Glutamatergic neuron (in vitro differentiated cells): ENCODE measurements around the gene BRD1. TPM values are rescaled to one million over a fixed set of nuclear protein-coding genes. Genes with fewer than 3 reads are reported as not detected.

Experiments used
- DNase-seq: peaks from one replicate; pipeline ENCODE4 v3.0.0; 2022
- H3K27ac Mint-ChIP-seq: one replicate; pipeline ENCODE4 v1.8.0; 2020; ENCODE audit warnings: mild to moderate bottlenecking, mixed read lengths, inconsistent platforms; ENCODE audit not compliant: unreplicated experiment
- H3K27me3 Mint-ChIP-seq: one replicate; pipeline ENCODE4 v1.8.0; 2020; ENCODE audit warnings: mild to moderate bottlenecking, moderate library complexity, mixed read lengths, inconsistent platforms; ENCODE audit not compliant: unreplicated experiment
- H3K36me3 Mint-ChIP-seq: one replicate; pipeline ENCODE4 v1.8.0; 2020; ENCODE audit warnings: mild to moderate bottlenecking, mixed read lengths, inconsistent platforms; ENCODE audit not compliant: unreplicated experiment
- H3K4me1 Mint-ChIP-seq: one replicate; pipeline ENCODE4 v1.8.0; 2020; ENCODE audit warnings: mild to moderate bottlenecking, low read depth, mixed read lengths, inconsistent platforms; ENCODE audit not compliant: unreplicated experiment
- H3K4me3 Mint-ChIP-seq: one replicate; pipeline ENCODE4 v1.8.0; 2020; ENCODE audit warnings: mild to moderate bottlenecking, mixed read lengths, inconsistent platforms; ENCODE audit not compliant: unreplicated experiment
- H3K9me3 Mint-ChIP-seq: one replicate; pipeline ENCODE4 v1.8.0; 2020; ENCODE audit warnings: mild to moderate bottlenecking, moderate library complexity, mixed read lengths, inconsistent platforms; ENCODE audit not compliant: unreplicated experiment
- CTCF ChIP-seq: fragments of 200-600 bp; sonication (generic); IDR thresholded peaks from one replicate; pipeline ENCODE4 v1.5.0; 2021; ENCODE audit not compliant: partially characterized antibody, unreplicated experiment
- total RNA-seq: library from RNA; stranded (reverse); fragmentation: NEBNext Ultra II Directional; extraction: Animal tissue kit (Norgen Biotek cat#: 25700); gene quantifications from one replicate; pipeline ENCODE4 v1.2.1, GENCODE V29; 2021; ENCODE audit not compliant: unreplicated experiment

Gene BRD1
- total RNA-seq, 1 donor from 2014 or later, result 73.7 TPM

GRCh38 chr22:49845666-49846459 lies 18.2 kb upstream of the BRD1 start:
- H3K9me3 Mint-ChIP-seq, result peaks cover 5% of the 10 kb centered on the region
- H3K4me1 Mint-ChIP-seq, result no peaks in the 10 kb centered on the region
- no peak overlapping the region for H3K4me3 Mint-ChIP-seq
- DNase-seq, result no peak
- TF ChIP-seq CTCF, result no peak
- no peaks in the 10 kb centered on the region for H3K36me3 Mint-ChIP-seq
- H3K27me3 Mint-ChIP-seq, result peaks cover 13% of the 10 kb centered on the region
- H3K27ac Mint-ChIP-seq, result no peak overlapping the region

- Mint-ChIP-seq H3K9me3 (peaks cover 3% of the 10 kb centered on the region), H3K27me3 (peaks cover 9% of the 10 kb centered on the region), H3K36me3 (no peaks in the 10 kb centered on the region), H3K4me1 (no peaks in the 10 kb centered on the region), H3K27ac (no peak overlapping the region), H3K4me3 (no peak overlapping the region)
- DNase-seq, result no peak
- TF ChIP-seq CTCF, result no peak
Measured at GRCh38 chr22:49845241-49845640, 17.6 kb upstream of the BRD1 start.

- Mint-ChIP-seq H3K27ac (no peak overlapping the region), H3K27me3 (peaks cover 2% of the 10 kb centered on the region), H3K4me1 (no peaks in the 10 kb centered on the region), H3K4me3 (peak overlapping the region; percentile 2), H3K36me3 (no peaks in the 10 kb centered on the region), H3K9me3 (peaks cover 3% of the 10 kb centered on the region)
- DNase-seq, result no peak
- no peak for TF ChIP-seq CTCF
Measured at GRCh38 chr22:49838771-49839717, 11.4 kb upstream of the BRD1 start.

GRCh38 chr22:49833340-49834007 lies 5.8 kb upstream of the BRD1 start:
- H3K27me3 Mint-ChIP-seq, result peaks cover 9% of the 10 kb centered on the region
- H3K9me3 Mint-ChIP-seq, result peaks cover 10% of the 10 kb centered on the region
- H3K4me3 Mint-ChIP-seq, result no peak overlapping the region
- no peak for DNase-seq
- H3K4me1 Mint-ChIP-seq, result no peaks in the 10 kb centered on the region
- TF ChIP-seq CTCF, result no peak
- H3K36me3 Mint-ChIP-seq, result peaks cover 8% of the 10 kb centered on the region
- H3K27ac Mint-ChIP-seq, result no peak overlapping the region
